ENCODE results near the gene VOPP1. TPM values are rescaled to one million over a fixed set of nuclear protein-coding genes. Genes with fewer than 3 reads are reported as not detected.

Gene VOPP1
- total RNA-seq, 5 donors from 2014 or later (not counting 1 experiment from before 2014, with no cell fraction given) = 84.0 to 106 (median 94.8) TPM

- ChIA-PET CTCF (interaction anchor here in 1 of 2 donors (1.3 kb wide), 1 partner anchor 20 kb away, joined by 3 read pairs; no protein-coding TSS in a partner anchor), POLR2A (interaction anchor here in 1 of 2 donors (0.5 kb wide), 1 partner anchor 512 kb away, joined by 8 read pairs; no protein-coding TSS in a partner anchor)
- peaks cover 7 to 25% (median 8%) of the 10 kb centered on the region in 3 donors for H3K4me1 Mint-ChIP-seq
- peaks cover 0 to 25% of the 10 kb centered on the region in 2 experiments for H3K27me3 ChIP-seq (replicated peaks in 1 of 2; ENCODE audit: control insufficient read depth in 2 of 2, extremely low read depth in 1 of 2, insufficient read depth in 2 of 2, low read length in 1 of 2)
- no peaks in the 10 kb centered on the region for H3K27me3 Mint-ChIP-seq
- H3K4me1 ChIP-seq (ENCODE audit: control insufficient read depth in 1 of 2, extremely low read depth in 1 of 2, insufficient read depth in 2 of 2, low read length in 2 of 2) = peaks cover 0 to 15% of the 10 kb centered on the region in 2 experiments
- H3K27ac ChIP-seq (ENCODE audit: low read length) = no peak overlapping the region
- H3K4me3 Mint-ChIP-seq = no peak overlapping the region
- no peaks in the 10 kb centered on the region for H3K9me3 ChIP-seq
- H3K36me3 ChIP-seq (ENCODE audit: control insufficient read depth in 2 of 2, extremely low read depth in 1 of 2, insufficient read depth in 1 of 2, low read length in 1 of 2) = no peaks in the 10 kb centered on the region
- no peak overlapping the region for H3K4me3 ChIP-seq (ENCODE audit: control insufficient read depth in 1 of 2, extremely low read depth in 1 of 2, low read length in 1 of 2)
- no peak overlapping the region for H3K27ac Mint-ChIP-seq
- H3K9me3 Mint-ChIP-seq = no peaks in the 10 kb centered on the region
- ATAC-seq (replicated peaks in 1 of 4) (no peak), DNase-seq (no peak)
- 67% methylated on average over 1 of the region's 1 CpG for WGBS (ENCODE audit: insufficient coverage)
- no peaks in the 10 kb centered on the region for H3K36me3 Mint-ChIP-seq
These were observed 20.2 kb upstream of the VOPP1 start for GRCh38 chr7:55592492-55592891.

GRCh38 chr7:55591282-55591931 lies 19.1 kb upstream of the VOPP1 start:
- no CpG with 5 or more reads among the region's 3 CpGs for WGBS (ENCODE audit: insufficient coverage)
- CTCF ChIA-PET = interaction anchor here in 1 of 2 donors (0.7 kb wide), 1 partner anchor 71 kb away, joined by 3 read pairs; no protein-coding TSS in a partner anchor
- no peak for ATAC-seq (replicated peaks in 1 of 4)
- Mint-ChIP-seq H3K4me1 (peaks cover 3 to 16% (median 5%) of the 10 kb centered on the region in 3 donors), H3K4me3 (no peak overlapping the region), H3K36me3 (no peaks in the 10 kb centered on the region), H3K27me3 (no peaks in the 10 kb centered on the region), H3K27ac (no peak overlapping the region), H3K9me3 (no peaks in the 10 kb centered on the region)
- POLR2A ChIA-PET = no interaction called here
- Histone ChIP-seq H3K9me3 (no peaks in the 10 kb centered on the region), H3K27ac (ENCODE audit: low read length) (no peak overlapping the region), H3K4me1 (ENCODE audit: control insufficient read depth in 1 of 2, extremely low read depth in 1 of 2, insufficient read depth in 2 of 2, low read length in 2 of 2) (peaks cover 0 to 12% of the 10 kb centered on the region in 2 experiments), H3K36me3 (ENCODE audit: control insufficient read depth in 2 of 2, extremely low read depth in 1 of 2, insufficient read depth in 1 of 2, low read length in 1 of 2) (no peaks in the 10 kb centered on the region), H3K4me3 (ENCODE audit: control insufficient read depth in 1 of 2, extremely low read depth in 1 of 2, low read length in 1 of 2) (no peak overlapping the region), H3K27me3 (replicated peaks in 1 of 2; ENCODE audit: control insufficient read depth in 2 of 2, extremely low read depth in 1 of 2, insufficient read depth in 2 of 2, low read length in 1 of 2) (peaks cover 0 to 25% of the 10 kb centered on the region in 2 experiments)
- no peak for DNase-seq

GRCh38 chr7:55590517-55591281 lies 18.4 kb upstream of the VOPP1 start:
- WGBS (ENCODE audit: insufficient coverage) = 39% methylated on average over 2 of the region's 8 CpGs
- Mint-ChIP-seq H3K4me3 (no peak overlapping the region), H3K27me3 (no peaks in the 10 kb centered on the region)

GRCh38 chr7:55589905-55590304 lies 17.6 kb upstream of the VOPP1 start:
- CTCF ChIA-PET = no interaction called here
- no peak overlapping the region for H3K4me3 Mint-ChIP-seq
- no peak for ATAC-seq (replicated peaks in 1 of 4)

More at GRCh38 chr7:55590517-55591281, 18.4 kb upstream of the VOPP1 start:
- ATAC-seq (replicated peaks in 1 of 4) = no peak
- ChIA-PET CTCF (interaction anchor here in 1 of 2 donors (0.5 kb wide), 1 partner anchor 166 kb away, joined by 3 read pairs; no protein-coding TSS in a partner anchor), POLR2A (no interaction called here)
- Mint-ChIP-seq H3K27ac (no peak overlapping the region), H3K36me3 (no peaks in the 10 kb centered on the region), H3K4me1 (peaks cover 3 to 16% (median 5%) of the 10 kb centered on the region in 3 donors), H3K9me3 (no peaks in the 10 kb centered on the region)
- H3K27me3 ChIP-seq (replicated peaks in 1 of 2; ENCODE audit: control insufficient read depth in 2 of 2, extremely low read depth in 1 of 2, insufficient read depth in 2 of 2, low read length in 1 of 2) = peaks cover 0 to 25% of the 10 kb centered on the region in 2 experiments
- H3K4me3 ChIP-seq (ENCODE audit: control insufficient read depth in 1 of 2, extremely low read depth in 1 of 2, low read length in 1 of 2) = no peak overlapping the region
- H3K27ac ChIP-seq (ENCODE audit: low read length) = no peak overlapping the region
- H3K9me3 ChIP-seq = no peaks in the 10 kb centered on the region
- DNase-seq = no peak
- H3K4me1 ChIP-seq (ENCODE audit: control insufficient read depth in 1 of 2, extremely low read depth in 1 of 2, insufficient read depth in 2 of 2, low read length in 2 of 2) = peaks cover 0 to 12% of the 10 kb centered on the region in 2 experiments
- H3K36me3 ChIP-seq (ENCODE audit: control insufficient read depth in 2 of 2, extremely low read depth in 1 of 2, insufficient read depth in 1 of 2, low read length in 1 of 2) = no peaks in the 10 kb centered on the region

GRCh38 chr7:55588976-55589604 lies 16.8 kb upstream of the VOPP1 start:
- ATAC-seq (replicated peaks in 1 of 4) = no peak
- Histone ChIP-seq H3K4me3 (ENCODE audit: control insufficient read depth in 1 of 2, extremely low read depth in 1 of 2, low read length in 1 of 2) (no peak overlapping the region), H3K27me3 (replicated peaks in 1 of 2; ENCODE audit: control insufficient read depth in 2 of 2, extremely low read depth in 1 of 2, insufficient read depth in 2 of 2, low read length in 1 of 2) (peaks cover 0 to 23% of the 10 kb centered on the region in 2 experiments), H3K27ac (ENCODE audit: low read length) (no peak overlapping the region), H3K4me1 (ENCODE audit: control insufficient read depth in 1 of 2, extremely low read depth in 1 of 2, insufficient read depth in 2 of 2, low read length in 2 of 2) (peaks cover 0 to 10% of the 10 kb centered on the region in 2 experiments), H3K9me3 (no peaks in the 10 kb centered on the region), H3K36me3 (ENCODE audit: control insufficient read depth in 2 of 2, extremely low read depth in 1 of 2, insufficient read depth in 1 of 2, low read length in 1 of 2) (no peaks in the 10 kb centered on the region)
- ChIA-PET POLR2A (interaction anchor here in 1 of 2 donors (0.5 kb wide), 1 partner anchor 508 kb away, joined by 3 read pairs; no protein-coding TSS in a partner anchor), CTCF (no interaction called here)
- DNase-seq = no peak
- H3K4me3 Mint-ChIP-seq = no peak overlapping the region
- WGBS (ENCODE audit: insufficient coverage) = 75% methylated on average over 3 of the region's 8 CpGs
- no peaks in the 10 kb centered on the region for H3K27me3 Mint-ChIP-seq
- no peaks in the 10 kb centered on the region for H3K36me3 Mint-ChIP-seq
- H3K9me3 Mint-ChIP-seq = no peaks in the 10 kb centered on the region
- no peak overlapping the region for H3K27ac Mint-ChIP-seq
- H3K4me1 Mint-ChIP-seq = peaks cover 3 to 21% (median 5%) of the 10 kb centered on the region in 3 donors

More at GRCh38 chr7:55589905-55590304, 17.6 kb upstream of the VOPP1 start:
- Mint-ChIP-seq H3K27me3 (no peaks in the 10 kb centered on the region), H3K9me3 (no peaks in the 10 kb centered on the region), H3K36me3 (no peaks in the 10 kb centered on the region), H3K4me1 (peaks cover 3 to 21% (median 5%) of the 10 kb centered on the region in 3 donors), H3K27ac (no peak overlapping the region)
- POLR2A ChIA-PET = interaction anchor here in 1 of 2 donors (0.5 kb wide), 1 partner anchor 507 kb away, joined by 3 read pairs; no protein-coding TSS in a partner anchor
- Histone ChIP-seq H3K27me3 (replicated peaks in 1 of 2; ENCODE audit: control insufficient read depth in 2 of 2, extremely low read depth in 1 of 2, insufficient read depth in 2 of 2, low read length in 1 of 2) (peaks cover 0 to 25% of the 10 kb centered on the region in 2 experiments), H3K36me3 (ENCODE audit: control insufficient read depth in 2 of 2, extremely low read depth in 1 of 2, insufficient read depth in 1 of 2, low read length in 1 of 2) (no peaks in the 10 kb centered on the region), H3K9me3 (no peaks in the 10 kb centered on the region), H3K4me3 (ENCODE audit: control insufficient read depth in 1 of 2, extremely low read depth in 1 of 2, low read length in 1 of 2) (no peak overlapping the region), H3K27ac (ENCODE audit: low read length) (no peak overlapping the region), H3K4me1 (ENCODE audit: control insufficient read depth in 1 of 2, extremely low read depth in 1 of 2, insufficient read depth in 2 of 2, low read length in 2 of 2) (peaks cover 0 to 12% of the 10 kb centered on the region in 2 experiments)
- 100% methylated on average over 1 of the region's 1 CpG for WGBS (ENCODE audit: insufficient coverage)
- no peak for DNase-seq

GRCh38 chr7:55588379-55588699 lies 16.0 kb upstream of the VOPP1 start:
- Mint-ChIP-seq H3K36me3 (no peaks in the 10 kb centered on the region), H3K4me1 (peaks cover 3 to 25% (median 9%) of the 10 kb centered on the region in 3 donors), H3K4me3 (no peak overlapping the region), H3K27ac (no peak overlapping the region), H3K27me3 (no peaks in the 10 kb centered on the region), H3K9me3 (no peaks in the 10 kb centered on the region)
- Histone ChIP-seq H3K27me3 (replicated peaks in 1 of 2; ENCODE audit: control insufficient read depth in 2 of 2, extremely low read depth in 1 of 2, insufficient read depth in 2 of 2, low read length in 1 of 2) (peaks cover 0 to 20% of the 10 kb centered on the region in 2 experiments), H3K27ac (ENCODE audit: low read length) (no peak overlapping the region), H3K4me1 (ENCODE audit: control insufficient read depth in 1 of 2, extremely low read depth in 1 of 2, insufficient read depth in 2 of 2, low read length in 2 of 2) (peaks cover 0 to 2% of the 10 kb centered on the region in 2 experiments), H3K9me3 (no peaks in the 10 kb centered on the region), H3K4me3 (ENCODE audit: control insufficient read depth in 1 of 2, extremely low read depth in 1 of 2, low read length in 1 of 2) (no peak overlapping the region), H3K36me3 (ENCODE audit: control insufficient read depth in 2 of 2, extremely low read depth in 1 of 2, insufficient read depth in 1 of 2, low read length in 1 of 2) (no peaks in the 10 kb centered on the region)
- ATAC-seq (replicated peaks in 1 of 4) = no peak
- CTCF ChIA-PET = no interaction called here
- DNase-seq = no peak
- POLR2A ChIA-PET = no interaction called here
- 80% methylated on average over 1 of the region's 4 CpGs for WGBS (ENCODE audit: insufficient coverage)
